GM18907 (cell line): ENCODE measurements around the gene GLIS1.

ENCODE experiments used
- ATAC-seq: cut with Tn5 transposase; IDR thresholded peaks from one replicate; pipeline ENCODE4 v1.9.1; 2021; ENCODE audit warnings: mild to moderate bottlenecking, moderate library complexity; ENCODE audit not compliant: unreplicated experiment

The GLIS1 gene

GRCh38 chr1:53584777-53585107, 154.2 kb downstream of the GLIS1 start:
- no peak for ATAC-seq

- ATAC-seq, result no peak
Measured at GRCh38 chr1:53583868-53584776, 154.8 kb downstream of the GLIS1 start.

- ATAC-seq, result no peak
Measured at GRCh38 chr1:53583021-53583867, 155.7 kb downstream of the GLIS1 start.

GRCh38 chr1:53582211-53583020, 156.5 kb downstream of the GLIS1 start:
- no peak for ATAC-seq

- ATAC-seq, result no peak
Measured at GRCh38 chr1:53581476-53581875, 157.5 kb downstream of the GLIS1 start.

- ATAC-seq, result no peak
Measured at GRCh38 chr1:53580739-53581475, 158.1 kb downstream of the GLIS1 start.

- no peak for ATAC-seq
Measured at GRCh38 chr1:53580009-53580400, 159.0 kb downstream of the GLIS1 start.

GRCh38 chr1:53579221-53580008, 159.5 kb downstream of the GLIS1 start:
- ATAC-seq, result no peak

GRCh38 chr1:53578358-53578757, 160.6 kb downstream of the GLIS1 start:
- no peak for ATAC-seq

GRCh38 chr1:53577761-53578100, 161.2 kb downstream of the GLIS1 start:
- no peak for ATAC-seq

GRCh38 chr1:53576866-53577760, 161.9 kb downstream of the GLIS1 start:
- ATAC-seq, result no peak

- ATAC-seq, result no peak
Measured at GRCh38 chr1:53576381-53576801, 162.6 kb downstream of the GLIS1 start.

- ATAC-seq, result no peak
Measured at GRCh38 chr1:53575955-53576320, 163.0 kb downstream of the GLIS1 start.

- ATAC-seq, result no peak
Measured at GRCh38 chr1:53575141-53575954, 163.6 kb downstream of the GLIS1 start.

GRCh38 chr1:53574621-53575020, 164.3 kb downstream of the GLIS1 start:
- no peak for ATAC-seq

- no peak for ATAC-seq
Measured at GRCh38 chr1:53573931-53574330, 165.0 kb downstream of the GLIS1 start.

GRCh38 chr1:53573522-53573921, 165.4 kb downstream of the GLIS1 start:
- ATAC-seq, result no peak

GRCh38 chr1:53572815-53573173, 166.2 kb downstream of the GLIS1 start:
- no peak for ATAC-seq
